HCT116 (cell line): ENCODE results near the gene CDKL4. TPM values are rescaled to one million over a fixed set of nuclear protein-coding genes. Genes with fewer than 3 reads are reported as not detected.

Source experiments
- ATAC-seq: fragments of 200-7000 bp; cut with Tn5 transposase; 2 replicates; pipeline ENCODE4 v1.9.1; 2020; ENCODE audit warnings: mild to moderate bottlenecking, moderate library complexity
- BruUV-seq: library from RNA; stranded (reverse); fragments of 400-500 nt; replicated peaks from 2 replicates; lab custom pipeline; 2021; lab: Mats Ljungman, UMichigan
- CTCF ChIA-PET: fragments of 300-600 bp; sonication (Branson Sonifier 250); formaldehyde crosslinking; loops from one replicate; lab custom pipeline; 2021; ENCODE audit warnings: antibody characterized with exemption; lab: Charles Lee
- POLR2A ChIA-PET: fragments of 300-600, 350-600 bp; sonication (Branson Sonifier 250); formaldehyde crosslinking; loops from one replicate; lab custom pipeline; 2021; ENCODE audit warnings: antibody characterized with exemption; lab: Charles Lee
- RAD21 ChIA-PET, 2 experiments: fragments of 300-600 bp; sonication (Branson Sonifier 250); formaldehyde crosslinking; loops; one replicate each; lab custom pipeline; 2023; ENCODE audit warnings: low total read pairs in 2 of 2; ENCODE audit not compliant: uncharacterized antibody in 2 of 2, unreplicated experiment in 2 of 2, low non-redundant PET in 1 of 2; lab: Charles Lee
- DNase-seq: peaks from one replicate; pipeline ENCODE4 v3.0.0-alpha.2; 2010; ENCODE audit warnings: low read depth, low spot score
- H2AFZ ChIP-seq: fragments of 200-600 bp; shearing (Covaris generic), sonication (generic); 2 replicates; pipeline ENCODE4 v1.6.1; 2017; ENCODE audit warnings: low read depth, mixed run types, mixed read lengths, antibody characterized with exemption, low read length; ENCODE audit not compliant: poor library complexity, severe bottlenecking
- H3K27ac ChIP-seq: 2 replicates; pipeline ENCODE4 v1.5.1; 2012; ENCODE audit warnings: low read depth, low read length
- H3K27me3 ChIP-seq: fragments of 200-600 bp; sonication (generic); 2 replicates; pipeline ENCODE4 v1.6.1; 2016; ENCODE audit warnings: mixed run types, low read length, mixed read lengths; ENCODE audit not compliant: insufficient read depth
- H3K36me3 ChIP-seq, 2 experiments: fragments of 200-500 bp in 1 of 2; fragments of 200-600 bp in 1 of 2; sonication (Bioruptor generic) in 1 of 2; sonication (generic) in 1 of 2; 2 replicates each; pipeline versions ENCODE4 v1.5.1 to v1.6.1; 2014 to 2016; ENCODE audit warnings: low read length in 2 of 2, inconsistent platforms in 1 of 2, mixed read lengths in 1 of 2, mixed run types in 1 of 2; ENCODE audit not compliant: insufficient read depth in 2 of 2, control insufficient read depth in 1 of 2
- H3K4me1 ChIP-seq, 2 experiments: fragments of 200-600 bp in 1 of 2; sonication (generic) in 1 of 2; 2 replicates each; pipeline versions ENCODE4 v1.5.1 to v1.6.1; 2012 to 2017; ENCODE audit warnings: low read length in 2 of 2, inconsistent platforms in 1 of 2, mild to moderate bottlenecking in 1 of 2, mixed read lengths in 1 of 2, mixed run types in 1 of 2, moderate library complexity in 1 of 2; ENCODE audit not compliant: insufficient read depth in 2 of 2, control insufficient read depth in 1 of 2
- H3K4me2 ChIP-seq: fragments of 200-600 bp; sonication (generic); 2 replicates; pipeline ENCODE4 v1.6.1; 2017; ENCODE audit warnings: mixed run types, low read length, mixed read lengths
- H3K4me3 ChIP-seq, 2 experiments: fragments of 200-600 bp in 1 of 2; sonication (generic) in 1 of 2; replicated peaks in 1 of 2; 2 replicates each; pipeline ENCODE4 v1.5.1; 2011 to 2016; ENCODE audit warnings: low read length in 2 of 2, control low read depth in 1 of 2, low read depth in 1 of 2, mild to moderate bottlenecking in 1 of 2, mixed read lengths in 1 of 2, mixed run types in 1 of 2
- H3K79me2 ChIP-seq: fragments of 200-600 bp; sonication (generic); 2 replicates; pipeline ENCODE4 v1.6.1; 2017; ENCODE audit warnings: mild to moderate bottlenecking, mixed run types, low read length, moderate library complexity, mixed read lengths; ENCODE audit not compliant: insufficient read depth
- H3K9ac ChIP-seq: fragments of 200-600 bp; sonication (generic); 2 replicates; pipeline ENCODE4 v1.6.1; 2016; ENCODE audit warnings: low read length, mixed read lengths
- H3K9me2 ChIP-seq: fragments of 200-600 bp; sonication (generic), shearing (Covaris generic); 2 replicates; pipeline ENCODE4 v1.6.1; 2017; ENCODE audit warnings: mixed run types, mild to moderate bottlenecking, moderate library complexity; ENCODE audit not compliant: insufficient read depth
- H3K9me3 ChIP-seq, 2 experiments: fragments of 200-500 bp in 1 of 2; fragments of 200-600 bp in 1 of 2; sonication (Bioruptor generic) in 1 of 2; sonication (generic) in 1 of 2; 2 replicates each; pipeline ENCODE4 v1.6.1; 2014 to 2017; ENCODE audit warnings: low read length in 2 of 2, mixed read lengths in 2 of 2, inconsistent platforms in 1 of 2, low read depth in 1 of 2, mild to moderate bottlenecking in 1 of 2, mixed run types in 1 of 2, moderate library complexity in 1 of 2; ENCODE audit not compliant: control insufficient read depth in 1 of 2, insufficient read depth in 1 of 2
- H4K20me1 ChIP-seq: fragments of 200-600 bp; sonication (generic), shearing (Covaris generic); 2 replicates; pipeline ENCODE4 v1.6.1; 2017; ENCODE audit warnings: mixed run types, mild to moderate bottlenecking, moderate library complexity; ENCODE audit not compliant: insufficient read depth
- CEBPB ChIP-seq: IDR thresholded peaks from 2 replicates; pipeline ENCODE4 v1.6.1; 2012; ENCODE audit warnings: low read depth
- CTCF ChIP-seq, 3 experiments: fragments of 200-600 bp in 1 of 3; sonication (generic) in 1 of 3; IDR thresholded peaks in 2 of 3; conservative IDR thresholded peaks in 1 of 3; 2 replicates each; pipeline ENCODE4 v1.5.1; 2012 to 2017; ENCODE audit warnings: low read depth in 2 of 3, low read length in 2 of 3, antibody characterized with exemption in 1 of 3, borderline replicate concordance in 1 of 3, control low read depth in 1 of 3, mild to moderate bottlenecking in 1 of 3, mixed read lengths in 1 of 3, mixed run types in 1 of 3, moderate library complexity in 1 of 3; ENCODE audit not compliant: insufficient read depth in 1 of 3
- EGR1 ChIP-seq: IDR thresholded peaks from 2 replicates; pipeline ENCODE4 v1.6.1; 2012; ENCODE audit warnings: low read depth
- ELF1 ChIP-seq: IDR thresholded peaks from 2 replicates; pipeline ENCODE4 v1.6.1; 2012; ENCODE audit warnings: low read depth, borderline replicate concordance
- EZH2 ChIP-seq: fragments of 200-600 bp; sonication (generic); IDR thresholded peaks from 2 replicates; pipeline ENCODE4 v1.6.1; 2017; ENCODE audit warnings: antibody characterized with exemption, mixed run types
- EZH2phosphoT487 ChIP-seq: fragments of 200-600 bp; IDR thresholded peaks from 2 replicates; pipeline ENCODE4 v1.6.1; 2018; ENCODE audit warnings: antibody characterized with exemption, borderline replicate concordance
- FOSL1 ChIP-seq: IDR thresholded peaks from 2 replicates; pipeline ENCODE4 v1.6.1; 2012; ENCODE audit warnings: low read depth
- JUND ChIP-seq: IDR thresholded peaks from 2 replicates; pipeline ENCODE4 v1.6.1; 2012
- POLR2A ChIP-seq: IDR thresholded peaks from 2 replicates; pipeline ENCODE4 v1.7.0; 2011; ENCODE audit warnings: borderline replicate concordance; ENCODE audit not compliant: insufficient read depth, insufficient read length; ENCODE audit errors: extremely low read depth
- POLR2AphosphoS5 ChIP-seq: IDR thresholded peaks from 2 replicates; pipeline ENCODE4 v1.6.1; 2011; ENCODE audit warnings: mild to moderate bottlenecking, low read depth, low read length, moderate library complexity
- RAD21 ChIP-seq: IDR thresholded peaks from 2 replicates; pipeline ENCODE4 v1.6.1; 2012; ENCODE audit warnings: low read depth, mild to moderate bottlenecking
- REST ChIP-seq: IDR thresholded peaks from 2 replicates; pipeline ENCODE4 v1.6.1; 2012; ENCODE audit warnings: low read depth
- SP1 ChIP-seq: IDR thresholded peaks from 2 replicates; pipeline ENCODE4 v1.6.1; 2012; ENCODE audit warnings: low read depth
- SRF ChIP-seq: IDR thresholded peaks from 2 replicates; pipeline ENCODE4 v1.6.1; 2012; ENCODE audit warnings: low read depth
- TCF7L2 ChIP-seq: IDR thresholded peaks from 2 replicates; pipeline ENCODE4 v1.7.0; 2011; ENCODE audit warnings: borderline replicate concordance, inconsistent platforms; ENCODE audit not compliant: insufficient read depth, insufficient read length; ENCODE audit errors: extremely low read depth
- intact Hi-C: fragments of 100-400 bp; cut with micrococcal nuclease; formaldehyde crosslinking; loops from 2 replicates; pipeline ENCODE4 v1.10.0; 2022
- total RNA-seq: library from RNA; stranded (reverse); gene quantifications from one replicate; pipeline ENCODE4 v1.2.1, GENCODE V29; 2021; ENCODE audit not compliant: unreplicated experiment

Gene CDKL4
- total RNA-seq, 1 experiment from 2014 or later, result 0.27 TPM

GRCh38 chr2:39158351-39158750 lies 85.4 kb downstream of the CDKL4 start:
- RAD21 ChIA-PET, result no interaction called here
- no peaks in the 10 kb centered on the region for H3K27me3 ChIP-seq
- no peaks in the 10 kb centered on the region for H3K4me1 ChIP-seq
- POLR2A ChIA-PET, result no interaction called here
- no peaks in the 10 kb centered on the region for H3K36me3 ChIP-seq
- no peak overlapping the region for H3K4me2 ChIP-seq
- no peak for TF ChIP-seq SP1
- TF ChIP-seq EZH2, result no peak
- TF ChIP-seq JUND, result no peak
- no peak for TF ChIP-seq RAD21
- no peak for TF ChIP-seq SRF
- no peak for TF ChIP-seq POLR2A
- no peak for TF ChIP-seq REST
- DNase-seq (no peak), ATAC-seq (no peak)
- H3K27ac ChIP-seq, result no peak overlapping the region
- intact Hi-C loops, result no loop called here
- no peaks in the 10 kb centered on the region for H3K9me2 ChIP-seq
- no TSS peak for BruUV-seq
- H4K20me1 ChIP-seq, result no peaks in the 10 kb centered on the region
- no peak overlapping the region for H3K9ac ChIP-seq
- no peaks in the 10 kb centered on the region for H3K79me2 ChIP-seq
- no peak overlapping the region for H3K4me3 ChIP-seq
- H2AFZ ChIP-seq, result no peak overlapping the region
- CTCF ChIA-PET, result no interaction called here
- no peaks in the 10 kb centered on the region for H3K9me3 ChIP-seq

GRCh38 chr2:39156846-39157245 lies 86.9 kb downstream of the CDKL4 start:
- DNase-seq (no peak), ATAC-seq (no peak)
- RAD21 ChIA-PET, result no interaction called here
- H3K79me2 ChIP-seq, result no peaks in the 10 kb centered on the region
- no peak overlapping the region for H2AFZ ChIP-seq
- H4K20me1 ChIP-seq, result no peaks in the 10 kb centered on the region
- H3K4me1 ChIP-seq, result no peaks in the 10 kb centered on the region
- H3K9me2 ChIP-seq, result no peaks in the 10 kb centered on the region
- no peak overlapping the region for H3K9ac ChIP-seq
- BruUV-seq, result no TSS peak
- no peaks in the 10 kb centered on the region for H3K36me3 ChIP-seq
- TF ChIP-seq CEBPB (no peak), CTCF (IDR thresholded peaks at IDR 0.05 in 2 of 3, conservative IDR thresholded peaks at IDR 0.05 in 1 of 3; ENCODE audit: borderline replicate concordance in 1 of 3, insufficient read depth in 1 of 3, low read depth in 2 of 3, low read length in 2 of 3) (no peak), EGR1 (no peak), FOSL1 (no peak), ELF1 (no peak), POLR2AphosphoS5 (no peak), TCF7L2 (no peak), EZH2phosphoT487 (no peak), EZH2 (no peak)
- CTCF ChIA-PET, result no interaction called here
- intact Hi-C loops, result no loop called here
- H3K27ac ChIP-seq, result no peak overlapping the region
- H3K9me3 ChIP-seq, result no peaks in the 10 kb centered on the region
- no peaks in the 10 kb centered on the region for H3K27me3 ChIP-seq
- POLR2A ChIA-PET, result no interaction called here
- H3K4me2 ChIP-seq, result no peak overlapping the region
- H3K4me3 ChIP-seq, result no peak overlapping the region
